Loucy (cell line): ENCODE data around the gene ADCY2.

Source experiments
- H2AFZ ChIP-seq: fragments of 200-600 bp; sonication (generic); 2 replicates; pipeline ENCODE4 v1.6.0; 2016; ENCODE audit warnings: antibody characterized with exemption, mild to moderate bottlenecking, low read length, moderate library complexity
- H3F3A ChIP-seq: fragments of 200-600 bp; 2 replicates; pipeline ENCODE4 v1.6.0; 2016; ENCODE audit warnings: antibody characterized with exemption, low read depth, mild to moderate bottlenecking
- H3K27me3 ChIP-seq: fragments of 200-600 bp; sonication (generic); 2 replicates; pipeline ENCODE4 v1.6.1; 2014; ENCODE audit warnings: low read length, mild to moderate bottlenecking; ENCODE audit not compliant: insufficient read depth, poor library complexity, severe bottlenecking
- H3K36me3 ChIP-seq: fragments of 200-600 bp; sonication (generic); 2 replicates; pipeline ENCODE4 v1.6.1; 2016; ENCODE audit warnings: low read length; ENCODE audit not compliant: insufficient read depth
- H3K4me1 ChIP-seq: fragments of 200-600 bp; sonication (generic); 2 replicates; pipeline ENCODE4 v1.5.1; 2014; ENCODE audit warnings: low read length, mild to moderate bottlenecking; ENCODE audit not compliant: insufficient read depth, poor library complexity, severe bottlenecking
- H3K4me2 ChIP-seq: fragments of 200-600 bp; sonication (generic); 2 replicates; pipeline ENCODE4 v1.6.0; 2014; ENCODE audit warnings: antibody characterized with exemption, low read length, low read depth, mild to moderate bottlenecking; ENCODE audit not compliant: poor library complexity, severe bottlenecking
- H3K4me3 ChIP-seq: fragments of 200-600 bp; sonication (generic); 2 replicates; pipeline ENCODE4 v1.5.1; 2014; ENCODE audit warnings: low read length, mild to moderate bottlenecking, mixed read lengths; ENCODE audit not compliant: poor library complexity, severe bottlenecking
- H3K79me2 ChIP-seq: fragments of 200-600 bp; sonication (generic); 2 replicates; pipeline ENCODE4 v1.6.1; 2014; ENCODE audit warnings: low read length; ENCODE audit not compliant: insufficient read depth
- H3K9ac ChIP-seq: fragments of 200-600 bp; sonication (generic); 2 replicates; pipeline ENCODE4 v1.6.0; 2014; ENCODE audit warnings: mild to moderate bottlenecking, low read depth, low read length, moderate library complexity; ENCODE audit not compliant: poor library complexity, severe bottlenecking
- H3K9me2 ChIP-seq: fragments of 200-600 bp; sonication (generic); replicated peaks from 2 replicates; pipeline ENCODE4 v1.6.1; 2016; ENCODE audit warnings: low read depth, low read length, mixed read lengths
- H3K9me3 ChIP-seq: fragments of 200-600 bp; sonication (generic); 2 replicates; pipeline ENCODE4 v1.6.1; 2014; ENCODE audit warnings: mild to moderate bottlenecking, antibody characterized with exemption, low read length, low read depth; ENCODE audit not compliant: insufficient read depth
- H4K20me1 ChIP-seq: fragments of 200-600 bp; sonication (generic); 2 replicates; pipeline ENCODE4 v1.6.0; 2014; ENCODE audit warnings: antibody characterized with exemption, low read length, mild to moderate bottlenecking; ENCODE audit not compliant: insufficient read depth, poor library complexity, severe bottlenecking
- EZH2phosphoT487 ChIP-seq: fragments of 200-600 bp; IDR thresholded peaks from 2 replicates; pipeline ENCODE4 v1.6.1; 2018; ENCODE audit warnings: antibody characterized with exemption, mild to moderate bottlenecking, moderate library complexity, borderline replicate concordance
- TF ChIP-seq, protein P1 (sequence below): fragments of 200-600 bp; sonication (generic); conservative IDR thresholded peaks from 2 replicates; pipeline ENCODE4 v1.5.1; 2014; ENCODE audit warnings: mild to moderate bottlenecking, antibody characterized with exemption, low read length

ADCY2 gene

DNA sequence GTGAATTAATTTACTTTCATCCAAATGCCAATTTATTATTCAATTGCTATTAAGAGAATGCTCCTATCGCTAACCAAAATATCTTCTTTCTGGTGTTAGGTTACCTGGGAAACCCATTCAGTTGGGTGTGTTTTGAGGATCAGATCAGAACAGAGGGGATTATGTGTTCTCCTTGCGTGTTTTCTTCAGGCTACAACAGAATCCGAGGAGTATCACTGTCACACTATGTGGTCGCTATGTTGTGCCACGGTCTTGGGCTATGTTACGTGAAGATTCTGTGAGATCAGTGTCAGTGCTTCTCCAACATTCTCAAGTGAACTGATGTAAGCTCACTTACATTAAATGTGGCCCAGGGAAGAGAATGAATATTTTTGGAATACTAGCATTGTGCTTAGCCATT lies 39.0 kb downstream of the ADCY2 start:
- H3K4me1 ChIP-seq: no peaks in the 10 kb centered on the region
- H3K9me3 ChIP-seq: no peaks in the 10 kb centered on the region
- H3K79me2 ChIP-seq: no peaks in the 10 kb centered on the region
- H4K20me1 ChIP-seq: no peaks in the 10 kb centered on the region
- no peaks in the 10 kb centered on the region for H3K9me2 ChIP-seq
- H3K27me3 ChIP-seq: no peaks in the 10 kb centered on the region
- no peak for TF ChIP-seq EZH2phosphoT487
- TF ChIP-seq, protein P1, sequence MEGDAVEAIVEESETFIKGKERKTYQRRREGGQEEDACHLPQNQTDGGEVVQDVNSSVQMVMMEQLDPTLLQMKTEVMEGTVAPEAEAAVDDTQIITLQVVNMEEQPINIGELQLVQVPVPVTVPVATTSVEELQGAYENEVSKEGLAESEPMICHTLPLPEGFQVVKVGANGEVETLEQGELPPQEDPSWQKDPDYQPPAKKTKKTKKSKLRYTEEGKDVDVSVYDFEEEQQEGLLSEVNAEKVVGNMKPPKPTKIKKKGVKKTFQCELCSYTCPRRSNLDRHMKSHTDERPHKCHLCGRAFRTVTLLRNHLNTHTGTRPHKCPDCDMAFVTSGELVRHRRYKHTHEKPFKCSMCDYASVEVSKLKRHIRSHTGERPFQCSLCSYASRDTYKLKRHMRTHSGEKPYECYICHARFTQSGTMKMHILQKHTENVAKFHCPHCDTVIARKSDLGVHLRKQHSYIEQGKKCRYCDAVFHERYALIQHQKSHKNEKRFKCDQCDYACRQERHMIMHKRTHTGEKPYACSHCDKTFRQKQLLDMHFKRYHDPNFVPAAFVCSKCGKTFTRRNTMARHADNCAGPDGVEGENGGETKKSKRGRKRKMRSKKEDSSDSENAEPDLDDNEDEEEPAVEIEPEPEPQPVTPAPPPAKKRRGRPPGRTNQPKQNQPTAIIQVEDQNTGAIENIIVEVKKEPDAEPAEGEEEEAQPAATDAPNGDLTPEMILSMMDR: no peak
- no peak overlapping the region for H3K9ac ChIP-seq
- no peaks in the 10 kb centered on the region for H3F3A ChIP-seq
- H2AFZ ChIP-seq: no peak overlapping the region
- no peak overlapping the region for H3K4me3 ChIP-seq
- no peak overlapping the region for H3K4me2 ChIP-seq
- no peaks in the 10 kb centered on the region for H3K36me3 ChIP-seq

DNA sequence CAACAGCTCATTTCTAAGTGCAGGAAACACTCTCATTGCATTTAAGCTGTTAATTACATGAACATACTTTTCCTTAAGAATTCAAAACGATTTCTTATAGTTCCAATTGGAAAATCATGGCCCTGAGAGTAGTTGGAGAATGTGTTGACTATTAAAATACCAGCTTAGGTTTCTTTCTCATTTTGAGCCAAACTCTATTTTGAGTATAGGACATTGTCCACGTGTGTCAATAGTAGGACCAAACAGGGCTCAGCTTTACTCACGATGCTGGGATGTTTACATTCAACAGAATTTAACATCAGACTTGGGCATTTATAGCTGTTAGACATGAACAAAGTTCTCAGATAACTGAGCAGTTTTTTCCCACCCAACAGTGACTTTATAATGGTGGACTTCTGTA lies 39.6 kb downstream of the ADCY2 start:
- H2AFZ ChIP-seq: no peak overlapping the region

DNA sequence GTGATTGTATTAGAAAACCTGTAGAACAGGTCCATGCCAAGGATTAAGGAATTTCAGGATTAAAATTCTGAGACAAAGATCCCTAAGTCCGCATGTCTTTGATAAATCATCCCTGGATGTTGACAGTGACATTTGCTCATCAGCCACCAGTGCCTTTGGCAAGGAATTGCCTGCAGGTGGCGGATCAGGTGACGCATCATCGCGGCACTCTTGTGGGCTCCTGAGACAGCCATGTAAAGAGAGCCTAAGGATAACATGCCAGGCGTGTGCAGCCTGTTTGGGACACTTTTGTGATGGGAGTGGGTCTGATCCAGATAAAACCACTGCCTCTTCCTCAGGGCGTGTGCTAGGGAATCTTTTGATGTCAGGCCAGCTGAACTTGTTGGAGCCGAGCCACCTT lies 40.6 kb downstream of the ADCY2 start:
- Histone ChIP-seq H3K9ac (no peak overlapping the region), H3K4me1 (no peaks in the 10 kb centered on the region), H4K20me1 (no peaks in the 10 kb centered on the region), H3K9me3 (no peaks in the 10 kb centered on the region), H3K4me2 (no peak overlapping the region), H3K79me2 (no peaks in the 10 kb centered on the region), H3K9me2 (no peaks in the 10 kb centered on the region), H3F3A (no peaks in the 10 kb centered on the region), H3K27me3 (no peaks in the 10 kb centered on the region), H3K4me3 (no peak overlapping the region), H2AFZ (no peak overlapping the region), H3K36me3 (no peaks in the 10 kb centered on the region)
- TF ChIP-seq, protein P1: no peak
- TF ChIP-seq EZH2phosphoT487: no peak

More for the DNA sequence above, 39.6 kb downstream of the ADCY2 start:
- no peaks in the 10 kb centered on the region for H3K79me2 ChIP-seq
- H3K4me3 ChIP-seq: no peak overlapping the region
- no peak overlapping the region for H3K4me2 ChIP-seq
- H3K9me2 ChIP-seq: no peaks in the 10 kb centered on the region
- H4K20me1 ChIP-seq: no peaks in the 10 kb centered on the region
- no peaks in the 10 kb centered on the region for H3K9me3 ChIP-seq
- H3K4me1 ChIP-seq: no peaks in the 10 kb centered on the region
- no peak overlapping the region for H3K9ac ChIP-seq
- H3K27me3 ChIP-seq: no peaks in the 10 kb centered on the region
- H3F3A ChIP-seq: no peaks in the 10 kb centered on the region
- no peaks in the 10 kb centered on the region for H3K36me3 ChIP-seq
- TF ChIP-seq, protein P1: no peak
- no peak for TF ChIP-seq EZH2phosphoT487
